Endothelial cell of umbilical vein (primary cell): ENCODE measurements around the gene KIF20B. TPM values are rescaled to one million over a fixed set of nuclear protein-coding genes. Genes with fewer than 3 reads are reported as not detected.

ENCODE experiments used
- BruUV-seq: library from RNA; stranded (reverse); fragments of 400-500 nt; replicated peaks from 2 replicates; lab custom pipeline; 2021; lab: Mats Ljungman, UMichigan
- CTCF ChIA-PET: fragments of 300-600, 350-600 bp; sonication (Branson Sonifier 250); formaldehyde crosslinking; loops from one replicate; lab custom pipeline; 2021; ENCODE audit warnings: antibody characterized with exemption, inconsistent platforms; lab: Charles Lee
- POLR2A ChIA-PET: fragments of 300-600, 350-600 bp; sonication (Branson Sonifier 250); formaldehyde crosslinking; loops from one replicate; lab custom pipeline; 2021; ENCODE audit warnings: antibody characterized with exemption, inconsistent platforms; lab: Charles Lee
- DNase-seq: peaks from one replicate; pipeline ENCODE4 v3.0.0-alpha.2; 2011; ENCODE audit warnings: low read depth, low spot score
- FAIRE-seq: peaks from 2 replicates; lab custom pipeline; 2011; peaks lifted over from hg19 to GRCh38; lab: Jason Lieb, UNC
- H2AFZ ChIP-seq: 2 replicates; pipeline ENCODE4 v1.6.0; 2012; ENCODE audit warnings: low read depth, low read length, control low read depth, inconsistent platforms
- H3K27ac ChIP-seq: 2 replicates; pipeline ENCODE4 v1.5.1; 2011; ENCODE audit warnings: low read depth, mild to moderate bottlenecking, control low read depth, low read length, moderate library complexity; ENCODE audit not compliant: insufficient read depth
- H3K27me3 ChIP-seq, 2 experiments: 2 replicates each; pipeline versions ENCODE4 v1.6.0 to v1.6.1; 2011; ENCODE audit warnings: low read length in 2 of 2, mixed read lengths in 1 of 2; ENCODE audit not compliant: control insufficient read depth in 2 of 2, insufficient read depth in 2 of 2
- H3K36me3 ChIP-seq, 2 experiments: 2 replicates in 1 of 2; 3 replicates in 1 of 2; pipeline ENCODE4 v1.5.1; 2011; ENCODE audit warnings: low read length in 2 of 2, mild to moderate bottlenecking in 1 of 2, moderate library complexity in 1 of 2; ENCODE audit not compliant: control insufficient read depth in 2 of 2, insufficient read depth in 2 of 2; ENCODE audit errors: extremely low read depth in 1 of 2
- H3K4me1 ChIP-seq: 3 replicates; pipeline ENCODE4 v1.5.1; 2011; ENCODE audit warnings: mild to moderate bottlenecking, low read length; ENCODE audit not compliant: control insufficient read depth, insufficient read depth; ENCODE audit errors: extremely low read depth
- H3K4me2 ChIP-seq: 2 replicates; pipeline ENCODE4 v1.6.1; 2011; ENCODE audit warnings: low read length, control low read depth, mixed read lengths; ENCODE audit not compliant: insufficient read depth
- H3K4me3 ChIP-seq, 3 experiments: fragments of 200-600 bp in 1 of 3; sonication (generic), shearing (Covaris generic) in 1 of 3; replicated peaks in 1 of 3; 2 replicates each; pipeline ENCODE4 v1.5.1; 2011 to 2016; ENCODE audit warnings: control low read depth in 3 of 3, low read length in 3 of 3, mild to moderate bottlenecking in 2 of 3, inconsistent platforms in 1 of 3, low read depth in 1 of 3, moderate library complexity in 1 of 3; ENCODE audit not compliant: insufficient read depth in 1 of 3
- H3K79me2 ChIP-seq: 2 replicates; pipeline ENCODE4 v1.6.0; 2012; ENCODE audit warnings: low read length, inconsistent platforms; ENCODE audit not compliant: control insufficient read depth, insufficient read depth
- H3K9ac ChIP-seq: replicated peaks from 2 replicates; pipeline ENCODE3; 2011; ENCODE audit warnings: low read length, control low read depth; ENCODE audit not compliant: insufficient read depth; ENCODE audit errors: extremely low read depth
- H3K9me1 ChIP-seq: replicated peaks from 3 replicates; pipeline ENCODE4 v1.6.0; 2011; ENCODE audit warnings: mild to moderate bottlenecking, low read length; ENCODE audit not compliant: control insufficient read depth, insufficient read depth; ENCODE audit errors: extremely low read depth
- H3K9me3 ChIP-seq: replicated peaks from 2 replicates; pipeline ENCODE4 v1.5.1; 2012; ENCODE audit warnings: low read length, inconsistent platforms; ENCODE audit not compliant: control insufficient read depth, insufficient read depth
- H4K20me1 ChIP-seq: replicated peaks from 2 replicates; pipeline ENCODE3; 2011; ENCODE audit warnings: mild to moderate bottlenecking, low read length; ENCODE audit not compliant: control insufficient read depth, insufficient read depth; ENCODE audit errors: extremely low read depth
- FOS ChIP-seq: IDR thresholded peaks from 2 replicates; pipeline ENCODE4 v1.6.1; 2011; ENCODE audit warnings: mild to moderate bottlenecking, low read length, moderate library complexity, borderline replicate concordance; ENCODE audit not compliant: insufficient read depth
- JUN ChIP-seq: IDR thresholded peaks from 2 replicates; pipeline ENCODE4 v1.6.1; 2011; ENCODE audit warnings: borderline replicate concordance, low read depth; ENCODE audit not compliant: insufficient read length, insufficient read depth
- POLR2A ChIP-seq: IDR thresholded peaks from 2 replicates; pipeline ENCODE4 v1.6.1; 2012; ENCODE audit warnings: low read depth, mild to moderate bottlenecking, control low read depth, low read length
- POLR2AphosphoS5 ChIP-seq: IDR thresholded peaks from 2 replicates; pipeline ENCODE4 v1.6.1; 2012; ENCODE audit warnings: low read depth, mild to moderate bottlenecking, control low read depth, low read length, moderate library complexity; ENCODE audit not compliant: insufficient read depth
- dilution Hi-C: fragments of 300-500 bp; cut with MboI; formaldehyde crosslinking; loops from one replicate; pipeline ENCODE4 v1.15.0; 2019; ENCODE audit warnings: low sequenced_read_pairs; ENCODE audit not compliant: extremely low pct_ligation_motif_present
- intact Hi-C: fragments of 100-400 bp; cut with micrococcal nuclease; formaldehyde crosslinking; loops from one replicate; pipeline ENCODE4 v1.10.0; 2022
- polyA plus RNA-seq, 4 experiments: library from polyadenylated mRNA; depleted of rRNA in 3 of 4; stranded (reverse) in 3 of 4; unstranded in 1 of 4; fragments of >200 nt; gene quantifications; 2 replicates each; pipeline versions ENCODE4 v1.2.1 to v1.2.3, GENCODE V29; 2011 to 2012; ENCODE audit warnings: missing spikeins in 1 of 4
- total RNA-seq: library from RNA; stranded (reverse); gene quantifications from 2 replicates; pipeline ENCODE4 v1.2.3, GENCODE V29; 2021
- TF ChIP-seq, protein P1 (sequence below), 2 donors: IDR thresholded peaks; 1 replicate in 1 of 2; 2 replicates in 1 of 2; pipeline ENCODE4 v1.5.1; 2011; ENCODE audit warnings: low read length in 2 of 2, mild to moderate bottlenecking in 2 of 2, moderate library complexity in 2 of 2, control low read depth in 1 of 2, inconsistent platforms in 1 of 2, low read depth in 1 of 2; ENCODE audit not compliant: insufficient read depth in 1 of 2; ENCODE audit errors: extremely low read depth in 1 of 2

Gene KIF20B
- total and polyA plus RNA-seq, 2 donors (not counting 3 experiments of a cell fraction or from before 2014, with no cell fraction given), result 2.6 to 39.7 TPM

DNA sequence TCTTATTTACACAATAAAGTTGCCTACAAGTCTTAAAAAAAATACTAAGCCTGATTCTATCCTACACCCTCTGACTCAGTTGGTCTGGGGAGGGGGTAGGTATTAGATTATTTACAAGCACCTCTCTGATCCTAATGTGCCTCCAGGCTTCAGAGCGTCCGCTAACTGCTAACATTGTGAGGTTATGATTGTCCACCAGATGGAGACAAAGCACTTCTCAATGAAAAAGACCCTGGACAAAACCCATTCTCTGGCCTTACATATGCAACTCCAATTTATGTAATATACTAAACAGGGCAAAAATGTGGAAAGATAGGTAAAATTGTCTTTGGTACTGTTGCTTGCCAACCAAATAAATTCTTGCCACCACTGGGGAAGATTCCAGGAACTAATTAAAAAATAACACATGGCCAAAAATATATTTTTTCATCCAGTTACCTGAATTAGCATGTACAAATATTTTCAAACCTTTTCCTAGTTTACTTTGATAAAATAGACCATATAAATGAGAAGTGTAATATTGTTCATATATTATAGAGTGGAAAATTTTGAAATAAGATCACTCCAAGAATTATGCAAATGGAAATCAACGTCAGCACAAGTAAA, 92.4 kb downstream of the KIF20B start:
- H3K9me1 ChIP-seq, result no peaks in the 10 kb centered on the region
- intact Hi-C loops (loop anchor here (1.0 to 10.0 kb wide), 10 partner anchors 161 to 1070 kb away; no protein-coding TSS in a partner anchor), dilution Hi-C loops (no loop called here)
- CTCF ChIA-PET, result interaction anchor here (0.6 to 2.3 kb wide), 12 partner anchors 11 to 1072 kb away, joined by 3 to 16 read pairs (median 4); partner anchors contain the start of gene KIF20B
- FAIRE-seq (peak; percentile 73), DNase-seq (peak; percentile 73)
- no peak overlapping the region for H3K9ac ChIP-seq
- no peaks in the 10 kb centered on the region for H4K20me1 ChIP-seq
- peaks cover 0 to 2% of the 10 kb centered on the region in 2 experiments for H3K27me3 ChIP-seq
- no peaks in the 10 kb centered on the region for H3K36me3 ChIP-seq
- TF ChIP-seq, protein P1, sequence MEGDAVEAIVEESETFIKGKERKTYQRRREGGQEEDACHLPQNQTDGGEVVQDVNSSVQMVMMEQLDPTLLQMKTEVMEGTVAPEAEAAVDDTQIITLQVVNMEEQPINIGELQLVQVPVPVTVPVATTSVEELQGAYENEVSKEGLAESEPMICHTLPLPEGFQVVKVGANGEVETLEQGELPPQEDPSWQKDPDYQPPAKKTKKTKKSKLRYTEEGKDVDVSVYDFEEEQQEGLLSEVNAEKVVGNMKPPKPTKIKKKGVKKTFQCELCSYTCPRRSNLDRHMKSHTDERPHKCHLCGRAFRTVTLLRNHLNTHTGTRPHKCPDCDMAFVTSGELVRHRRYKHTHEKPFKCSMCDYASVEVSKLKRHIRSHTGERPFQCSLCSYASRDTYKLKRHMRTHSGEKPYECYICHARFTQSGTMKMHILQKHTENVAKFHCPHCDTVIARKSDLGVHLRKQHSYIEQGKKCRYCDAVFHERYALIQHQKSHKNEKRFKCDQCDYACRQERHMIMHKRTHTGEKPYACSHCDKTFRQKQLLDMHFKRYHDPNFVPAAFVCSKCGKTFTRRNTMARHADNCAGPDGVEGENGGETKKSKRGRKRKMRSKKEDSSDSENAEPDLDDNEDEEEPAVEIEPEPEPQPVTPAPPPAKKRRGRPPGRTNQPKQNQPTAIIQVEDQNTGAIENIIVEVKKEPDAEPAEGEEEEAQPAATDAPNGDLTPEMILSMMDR (IDR thresholded peaks at IDR 0.05; ENCODE audit: extremely low read depth in 1 of 2, insufficient read depth in 1 of 2, low read depth in 1 of 2, low read length in 2 of 2), result peak; percentile 63 to 66
- TF ChIP-seq POLR2A (no peak), JUN (no peak), POLR2AphosphoS5 (no peak), FOS (no peak)
- POLR2A ChIA-PET, result no interaction called here
- H3K9me3 ChIP-seq, result no peaks in the 10 kb centered on the region
- no peak overlapping the region for H3K4me2 ChIP-seq
- no peak overlapping the region for H3K4me3 ChIP-seq
- H3K79me2 ChIP-seq, result no peaks in the 10 kb centered on the region
- H2AFZ ChIP-seq, result no peak overlapping the region
- H3K27ac ChIP-seq, result no peak overlapping the region
- H3K4me1 ChIP-seq, result peaks cover 8% of the 10 kb centered on the region
- BruUV-seq, result no TSS peak
